GM19193 (cell line): ENCODE data around the gene ST3GAL2.

Source experiments
- POLR2A ChIP-seq: IDR thresholded peaks from 4 replicates; pipeline ENCODE4 v1.6.1; 2011; ENCODE audit not compliant: insufficient read depth, insufficient read length; ENCODE audit errors: extremely low read depth

ST3GAL2 gene

DNA sequence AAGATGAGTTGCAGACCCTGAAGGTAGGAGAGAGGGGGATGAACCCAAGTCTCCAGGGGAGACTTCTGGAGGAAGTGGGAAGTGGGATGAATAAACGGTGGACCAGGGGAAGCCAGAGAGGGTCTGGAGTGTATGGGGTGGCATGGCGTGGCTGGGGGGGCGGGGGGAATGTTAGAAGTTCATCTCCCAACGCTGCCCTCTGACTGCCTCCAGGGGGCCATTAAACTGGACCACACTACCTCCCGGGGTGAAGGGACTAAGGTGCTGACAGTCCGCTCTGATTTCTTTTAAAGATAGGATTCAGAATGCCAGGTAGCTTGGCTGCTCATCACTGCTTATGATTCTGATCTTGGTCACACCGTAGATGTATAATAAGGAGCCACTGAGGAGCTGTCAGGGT is 21.2 kb downstream of the ST3GAL2 start:
- TF ChIP-seq POLR2A: no peak

DNA sequence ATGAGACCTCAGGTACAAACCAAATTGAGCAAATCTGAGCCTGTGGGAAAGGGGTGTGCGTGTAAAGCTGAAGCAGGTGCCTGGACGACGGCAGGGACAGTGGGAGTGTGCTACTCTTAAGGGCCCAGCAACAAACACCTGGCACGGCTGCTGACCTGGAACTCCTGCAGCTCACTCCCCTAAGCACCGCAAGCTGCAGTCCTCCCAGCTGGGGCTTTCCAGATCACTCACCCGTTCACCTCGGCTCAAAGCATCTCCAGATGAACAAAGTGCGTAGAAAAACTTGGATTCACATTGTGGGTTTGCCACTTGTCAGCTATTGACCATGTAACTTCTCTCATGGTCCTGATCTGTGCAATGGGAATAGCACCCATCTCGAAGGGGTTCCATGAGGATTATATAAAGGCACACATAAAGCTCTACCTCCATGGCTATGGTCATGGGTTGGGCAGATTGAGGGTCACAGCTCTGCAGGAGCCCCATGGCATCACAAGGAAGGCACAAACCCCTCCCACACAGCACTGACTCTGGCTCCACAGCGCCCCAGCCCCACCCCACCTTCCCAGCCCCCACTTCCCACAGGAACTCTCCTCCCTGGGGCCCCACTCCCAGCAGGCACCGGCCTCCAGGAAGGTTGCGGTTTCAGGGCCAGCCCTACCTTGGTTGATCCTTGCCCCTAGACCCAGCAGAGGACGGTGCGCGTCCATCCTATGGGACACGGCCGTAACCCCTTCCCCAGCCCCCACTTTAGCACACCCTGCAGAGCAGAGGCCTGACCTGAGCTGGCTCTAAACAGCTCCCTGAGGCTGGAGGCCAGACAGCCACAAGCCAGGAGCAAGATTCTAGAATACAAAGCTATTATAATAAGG is 21.9 kb downstream of the ST3GAL2 start:
- no peak for TF ChIP-seq POLR2A

DNA sequence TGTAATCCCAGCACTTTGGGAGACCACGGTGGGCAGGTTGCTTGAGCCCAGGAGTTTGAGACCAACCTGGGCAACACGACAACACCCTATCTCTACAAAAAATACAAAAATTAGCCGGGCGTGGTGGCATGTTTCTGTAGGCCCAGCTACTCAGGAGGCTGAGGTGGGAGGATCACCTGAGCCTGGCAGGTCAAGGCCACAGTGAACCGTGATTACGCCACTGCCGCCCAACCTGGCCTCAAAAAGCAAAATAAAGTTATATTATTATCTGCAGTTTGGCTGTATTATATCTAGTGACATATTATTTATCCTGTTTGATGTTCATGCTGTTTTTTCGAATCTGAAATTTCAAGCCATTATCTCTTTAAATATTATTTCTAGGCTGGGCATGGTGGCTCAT is 26.5 kb downstream of the ST3GAL2 start:
- TF ChIP-seq POLR2A: no peak

DNA sequence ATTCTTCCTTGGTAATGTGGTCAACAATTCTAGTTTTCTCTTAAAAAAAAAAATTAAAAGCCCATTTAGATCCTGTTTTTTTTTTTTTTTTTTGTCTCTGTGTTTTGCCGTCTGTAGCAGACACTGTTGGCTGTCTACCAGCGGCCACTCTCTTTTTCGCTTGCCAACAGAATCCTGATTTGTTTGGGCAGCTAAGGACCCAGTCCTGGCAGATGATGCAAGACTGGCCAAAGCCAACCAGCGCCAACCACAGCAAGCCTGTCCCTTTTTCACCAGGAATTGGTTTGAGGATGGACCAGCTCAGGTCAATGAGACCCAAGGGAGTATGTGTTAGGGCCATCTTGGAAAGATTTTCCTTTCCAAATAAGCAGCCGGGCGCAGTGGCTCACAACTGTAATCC is 28.2 kb downstream of the ST3GAL2 start:
- no peak for TF ChIP-seq POLR2A

DNA sequence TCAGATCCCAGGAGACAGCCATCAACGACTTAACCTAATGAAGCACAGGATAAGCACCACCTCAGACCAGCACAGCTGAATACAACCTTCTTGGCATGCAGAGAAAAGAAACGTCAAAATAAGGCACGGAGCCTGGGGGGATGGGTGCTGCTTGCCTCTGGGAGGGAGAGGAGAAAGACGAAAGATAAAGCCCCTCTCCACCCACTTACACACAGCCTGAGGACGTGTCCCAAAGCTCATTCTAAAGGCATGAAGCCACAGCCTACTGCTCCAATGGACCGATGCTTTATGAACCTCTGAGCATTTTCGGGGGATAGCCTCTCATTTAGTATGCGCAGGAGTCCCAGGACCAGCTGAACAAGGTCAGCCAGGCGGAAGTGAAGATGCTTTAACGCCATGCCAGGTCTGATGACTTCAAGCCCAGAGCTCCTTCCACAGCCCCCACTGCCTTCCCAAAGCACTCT is 31.1 kb downstream of the ST3GAL2 start:
- no peak for TF ChIP-seq POLR2A

DNA sequence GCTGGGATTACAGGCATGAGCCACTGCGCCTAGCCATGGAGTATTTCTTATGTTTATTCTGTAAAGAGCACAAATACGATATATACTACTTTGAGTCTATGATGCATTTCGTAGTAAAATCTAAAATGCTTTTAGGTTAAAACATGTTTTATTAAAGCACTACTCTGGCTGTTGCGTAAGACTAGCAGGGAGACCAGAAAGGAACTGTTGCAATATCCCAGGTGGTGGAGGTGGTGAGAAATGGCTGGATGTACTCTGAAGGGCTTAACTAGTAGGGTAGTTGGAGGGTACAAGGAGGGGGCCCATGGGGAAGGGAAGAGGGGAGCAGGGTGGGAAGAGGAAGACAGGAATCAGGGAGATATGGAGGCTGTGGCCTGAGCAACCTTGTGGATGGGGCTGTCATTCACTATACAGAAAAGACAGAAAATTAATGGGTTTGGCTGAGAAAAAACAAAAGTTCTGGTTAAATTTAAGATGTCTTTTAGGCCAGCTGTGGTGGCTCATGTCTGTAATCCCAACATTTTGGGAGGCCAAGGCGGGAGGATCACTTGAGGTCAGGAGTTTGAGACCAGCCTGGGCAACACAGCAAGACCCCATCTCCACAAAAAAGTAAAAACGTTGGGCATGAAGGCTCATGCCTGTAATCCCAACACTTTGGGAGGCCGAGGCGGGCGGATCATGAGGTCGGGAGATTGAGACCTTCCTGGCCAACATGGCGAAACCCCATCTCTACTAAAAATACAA is 35.8 kb downstream of the ST3GAL2 start:
- TF ChIP-seq POLR2A: no peak

DNA sequence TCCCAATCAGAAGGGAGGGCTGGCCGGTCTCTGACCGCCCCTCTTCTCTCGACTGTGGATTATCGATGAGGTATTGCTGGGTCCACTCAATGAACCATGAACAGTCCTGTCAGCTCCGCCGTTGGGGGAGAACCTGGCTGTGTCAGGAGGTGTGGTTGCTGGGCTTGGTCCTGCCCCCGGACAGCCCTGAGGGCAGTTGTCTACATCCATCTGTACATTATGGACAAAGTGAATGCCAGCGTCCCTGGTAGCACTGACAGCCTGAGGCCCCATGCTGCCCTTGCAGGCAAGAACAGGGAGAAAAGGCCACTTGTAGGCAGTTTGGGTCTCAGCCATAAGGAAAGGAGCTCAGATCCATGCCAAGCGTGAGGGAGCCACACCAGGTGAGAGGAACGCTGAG is 38.9 kb downstream of the ST3GAL2 start:
- no peak for TF ChIP-seq POLR2A

DNA sequence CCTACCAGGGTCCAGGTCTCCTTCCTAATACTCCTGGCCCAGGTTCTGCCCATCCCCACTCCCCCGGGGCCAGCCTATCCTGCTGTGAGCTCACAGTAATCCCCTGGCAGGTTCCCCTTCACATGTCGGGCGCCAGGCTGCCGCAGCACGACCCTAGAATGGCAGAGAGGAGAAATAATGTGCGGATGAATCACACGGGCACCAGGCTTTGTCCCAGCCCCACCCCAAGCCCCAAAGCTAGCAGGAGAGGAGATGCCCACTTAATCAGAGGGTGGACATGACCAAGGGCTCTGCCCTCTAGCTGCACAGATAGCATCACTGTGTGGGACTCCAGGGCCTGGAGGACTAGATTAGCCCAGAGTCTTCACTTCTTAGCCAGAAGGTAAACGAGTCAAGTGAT is 39.5 kb downstream of the ST3GAL2 start:
- TF ChIP-seq POLR2A: no peak

DNA sequence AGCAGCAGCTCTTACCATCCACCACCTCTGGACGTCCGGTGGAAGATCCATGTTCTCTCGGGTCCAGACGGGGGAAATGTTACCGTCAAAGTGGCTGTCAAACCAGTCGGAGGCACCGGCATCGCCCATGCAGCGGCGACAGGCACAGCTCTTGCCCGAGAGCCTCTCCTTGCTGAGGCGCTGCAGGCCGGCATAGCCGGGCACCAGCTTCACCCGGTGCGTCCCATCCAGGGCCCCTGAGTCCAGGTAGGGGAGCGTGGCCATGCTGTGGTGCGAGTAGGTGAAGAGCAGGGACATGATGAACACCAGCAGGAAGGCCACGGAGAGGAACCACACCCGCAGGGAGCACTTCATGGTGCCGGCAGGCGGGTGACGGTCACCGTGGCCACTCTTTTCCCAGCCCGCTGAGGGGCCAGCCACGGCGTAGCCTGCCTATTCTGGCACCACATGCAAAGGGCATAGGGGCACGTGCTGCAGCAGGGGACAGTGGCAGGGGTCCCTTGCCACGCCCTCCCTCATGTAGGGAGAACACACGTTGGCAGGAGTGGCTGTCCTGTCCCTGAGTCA is 40.6 kb downstream of the ST3GAL2 start:
- no peak for TF ChIP-seq POLR2A

DNA sequence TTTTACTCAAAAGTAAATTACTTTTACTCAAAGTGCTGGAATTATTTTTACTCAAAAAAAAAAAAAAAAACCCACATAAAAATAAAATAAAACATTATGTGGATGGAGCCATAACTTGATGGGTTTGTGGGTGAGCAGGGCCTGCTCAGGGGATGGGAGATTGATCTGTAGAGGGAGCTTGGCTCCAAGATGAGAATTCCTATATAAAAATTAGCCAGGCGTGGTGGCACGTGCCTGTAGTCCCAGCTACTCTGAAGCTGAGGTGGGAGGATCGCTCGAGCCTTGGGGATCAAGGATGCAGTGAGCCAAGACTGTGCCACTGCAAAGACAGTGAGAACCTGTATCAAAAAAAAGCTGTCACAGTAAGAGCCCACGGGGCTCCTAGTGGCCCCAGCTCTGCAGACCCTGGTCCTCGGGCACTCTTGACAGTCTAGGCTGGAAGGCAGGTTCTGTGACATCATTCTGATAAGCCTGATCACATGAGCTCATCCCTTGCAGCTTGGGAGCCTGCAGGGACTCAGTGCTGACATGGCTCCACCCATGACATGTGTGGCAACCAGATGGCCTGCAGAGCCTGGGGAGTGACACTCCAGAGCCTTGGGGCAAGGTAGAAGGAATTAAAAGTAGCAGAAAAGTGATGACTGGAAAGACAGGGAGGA is 42.5 kb downstream of the ST3GAL2 start:
- TF ChIP-seq POLR2A: no peak

DNA sequence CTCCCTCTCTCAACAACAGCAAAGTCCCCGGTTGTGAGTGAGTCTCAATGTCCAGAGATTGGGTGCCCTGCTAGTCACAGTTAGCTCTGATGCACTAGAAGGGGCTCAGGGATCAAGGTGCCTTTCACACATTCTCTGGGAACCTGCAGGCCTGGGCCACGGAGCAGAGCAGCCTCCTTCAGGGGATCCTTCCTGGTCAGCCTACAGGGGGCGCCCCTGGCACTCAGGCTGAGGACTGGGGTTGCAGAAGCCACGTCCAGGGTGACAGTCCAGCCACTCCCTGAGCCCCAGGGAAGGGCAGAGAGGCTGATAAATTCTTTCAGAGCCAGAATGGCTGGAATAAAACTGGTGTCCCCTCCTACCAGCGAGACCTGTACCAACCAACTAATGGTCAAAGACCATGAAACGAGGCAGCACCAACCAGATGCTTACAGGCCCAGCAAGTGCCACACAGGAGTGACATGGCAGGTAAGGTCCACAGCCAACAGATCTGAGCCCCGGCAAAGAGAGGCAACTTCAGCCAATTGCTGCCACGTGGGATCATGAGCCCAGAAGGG is 43.5 kb downstream of the ST3GAL2 start:
- TF ChIP-seq POLR2A: no peak

DNA sequence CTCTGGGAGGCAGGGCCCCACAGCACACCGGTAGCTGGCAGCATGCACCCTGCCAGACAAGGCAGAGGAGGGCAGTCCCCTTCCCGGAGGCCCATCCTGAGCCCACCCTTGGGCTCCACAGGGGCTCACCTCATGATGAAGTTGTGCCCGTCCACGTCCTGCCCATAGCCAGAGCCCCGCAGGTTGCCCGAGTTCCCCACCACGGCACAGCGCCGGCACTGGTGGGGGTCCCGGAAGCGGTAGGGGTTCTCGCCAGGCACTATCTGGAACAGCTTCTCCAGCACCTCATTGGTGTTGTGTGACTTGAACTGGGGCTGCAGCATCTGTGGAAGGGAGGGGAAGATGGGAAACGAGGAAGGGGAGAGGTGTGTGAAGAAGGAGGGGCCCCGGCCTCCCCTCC is 44.0 kb downstream of the ST3GAL2 start:
- no peak for TF ChIP-seq POLR2A

DNA sequence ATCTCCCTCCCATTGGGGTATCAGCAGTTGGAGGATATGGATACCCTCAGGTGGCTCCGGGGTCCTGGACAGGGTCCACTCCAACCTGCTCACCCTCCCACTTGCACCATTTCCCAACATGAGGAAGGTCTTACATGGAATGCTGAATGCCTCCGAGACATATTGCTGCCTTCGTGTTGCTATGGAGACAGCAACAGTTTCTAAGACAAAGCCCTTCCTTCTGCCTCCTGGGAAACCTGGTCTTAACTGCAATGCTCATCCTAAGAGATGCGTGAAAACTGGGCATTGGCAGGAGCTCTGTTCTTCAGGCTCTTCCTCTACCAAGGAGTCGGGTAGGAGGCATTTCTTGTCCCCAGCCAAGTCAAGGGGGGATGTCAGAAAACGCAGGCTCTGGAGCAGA is 45.2 kb downstream of the ST3GAL2 start:
- TF ChIP-seq POLR2A: no peak

DNA sequence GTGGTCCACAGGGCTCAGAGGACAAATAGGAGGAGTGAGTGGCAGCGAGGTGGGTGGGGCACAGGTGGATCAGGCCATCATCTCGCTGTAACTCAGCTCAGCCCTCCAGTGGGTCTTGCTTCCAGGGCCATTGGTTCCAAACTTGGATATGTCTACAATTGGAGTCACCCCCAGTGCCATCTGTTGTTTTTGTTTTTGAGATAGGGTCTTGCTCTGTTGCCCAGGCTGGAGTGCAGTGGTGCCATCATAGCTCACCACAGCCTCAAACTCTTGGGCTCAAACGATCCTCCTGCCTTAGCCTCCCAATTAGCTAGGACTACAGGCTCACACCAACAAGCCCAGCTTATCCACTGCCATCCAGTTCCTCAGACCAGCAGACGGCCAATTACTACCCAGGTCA is 46.3 kb downstream of the ST3GAL2 start:
- TF ChIP-seq POLR2A: no peak
